LHCN-M2 (cell line): ENCODE measurements around the gene CEND1. TPM values are rescaled to one million over a fixed set of nuclear protein-coding genes. Genes with fewer than 3 reads are reported as not detected.
A peak's percentile ranks its signal among the peaks of the same experiment; 100 is the strongest.
"Not testable (repeated sequence)": the region's sequence is repeated elsewhere in the genome, so short reads cannot be mapped to it uniquely, and the experiment has no call there.

Experiments
- DNase-seq: peaks from one replicate; pipeline ENCODE4 v3.0.0-alpha.2; 2012; ENCODE audit warnings: low read depth
- total RNA-seq: library from RNA; depleted of rRNA; stranded (reverse); fragments of >200 nt; gene quantifications from 2 replicates; pipeline ENCODE4 v1.2.3, GENCODE V29; 2014

The CEND1 gene
- total RNA-seq, 1 experiment from 2014 or later = 3.5 TPM

GRCh38 chr11:764322-765024 is 25.4 kb downstream of the CEND1 start:
- DNase-seq = no peak

GRCh38 chr11:763549-764321 is 26.2 kb downstream of the CEND1 start:
- DNase-seq = no peak

GRCh38 chr11:763073-763463 is 26.8 kb downstream of the CEND1 start:
- no peak for DNase-seq

- peak; percentile 88 for DNase-seq
Observed at GRCh38 chr11:762421-763072, 27.3 kb downstream of the CEND1 start.

GRCh38 chr11:761526-762108 is 28.3 kb downstream of the CEND1 start:
- no peak for DNase-seq

GRCh38 chr11:760236-760635 is 29.7 kb downstream of the CEND1 start:
- DNase-seq = no peak

GRCh38 chr11:749731-750130 is 40.2 kb downstream of the CEND1 start:
- no peak for DNase-seq

GRCh38 chr11:748007-748359 is 41.9 kb downstream of the CEND1 start:
- no peak for DNase-seq

GRCh38 chr11:747158-748006 is 42.5 kb downstream of the CEND1 start, which contains the start of gene TALDO1:
TSS of gene TALDO1 (plus strand) at chr11:747464. CDS start at chr11:747482, 18 bp downstream.
- peak; percentile 76 for DNase-seq

- no peak for DNase-seq
Observed at GRCh38 chr11:746289-747157, 43.4 kb downstream of the CEND1 start.

GRCh38 chr11:745428-745827 is 44.5 kb downstream of the CEND1 start:
- no peak for DNase-seq

- DNase-seq = no peak
Observed at GRCh38 chr11:742571-743201, 47.2 kb downstream of the CEND1 start.

GRCh38 chr11:742156-742546 is 47.7 kb downstream of the CEND1 start:
- DNase-seq = no peak

GRCh38 chr11:737899-738298 is 52.0 kb downstream of the CEND1 start:
- not testable (repeated sequence) for DNase-seq

- no peak for DNase-seq
Observed at GRCh38 chr11:737366-737765, 52.5 kb downstream of the CEND1 start.
